T-helper 2 cell (primary cell): Measurements from ENCODE around the gene IQCN.

ENCODE experiments used
- DNase-seq, 5 experiments: peaks; one replicate each; pipeline versions ENCODE4 v3.0.0 to v3.0.0-alpha.2; 2012 to 2022

The IQCN gene

DNA sequence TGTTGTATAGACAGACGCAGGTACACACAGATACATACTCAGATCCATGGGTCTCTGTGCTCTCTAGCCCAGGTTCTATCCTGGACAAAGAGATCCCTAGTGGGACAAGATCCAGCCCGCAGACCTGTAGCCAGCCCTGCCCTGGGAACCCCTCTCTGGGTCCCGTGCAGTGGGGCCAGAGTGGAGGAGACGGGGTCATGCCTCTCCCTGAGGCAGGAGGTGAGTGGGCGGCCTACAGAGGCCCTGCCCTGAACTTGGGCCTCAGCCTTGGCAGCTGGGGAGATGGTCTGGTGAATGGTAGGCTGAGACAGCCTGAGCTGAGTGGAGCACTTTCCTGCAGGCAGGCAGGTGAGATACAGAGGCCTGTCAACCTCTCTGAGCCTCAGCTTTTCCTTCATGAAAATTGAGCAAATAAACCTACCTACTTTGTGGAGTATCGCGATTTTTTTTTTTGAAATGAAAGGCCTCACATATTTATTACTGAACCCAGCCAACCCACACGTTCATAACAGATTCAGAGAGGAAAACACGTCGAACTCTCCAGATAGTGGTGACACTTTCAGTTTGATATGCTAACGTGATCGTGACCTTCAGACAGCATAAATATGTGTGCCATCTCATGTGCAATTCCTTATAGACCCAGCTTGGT is 10.6 kb upstream of the IQCN start:
- DNase-seq, result peak in 1 of 5 experiments; percentile 80

DNA sequence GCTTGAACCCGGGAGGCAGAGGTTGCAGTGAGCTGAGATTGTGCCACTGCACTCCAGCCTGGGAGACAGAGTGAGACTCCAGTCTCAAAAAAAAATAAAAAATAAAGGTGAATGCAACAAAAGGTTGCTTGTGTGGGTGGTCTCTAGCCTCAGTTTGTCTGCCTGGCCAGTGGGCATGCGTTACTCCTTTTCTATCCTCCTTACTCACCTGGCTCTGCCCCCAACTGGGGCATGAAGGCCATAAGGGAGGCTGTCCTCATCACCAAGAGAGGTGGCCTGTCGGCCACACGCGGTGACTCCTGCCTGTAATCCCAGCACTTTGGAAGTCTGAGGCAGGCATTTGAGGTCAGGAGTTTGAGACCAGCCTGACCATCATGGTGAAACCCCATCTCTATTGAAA is 9.1 kb upstream of the IQCN start:
- DNase-seq, result peak in 1 of 5 experiments; percentile 2

DNA sequence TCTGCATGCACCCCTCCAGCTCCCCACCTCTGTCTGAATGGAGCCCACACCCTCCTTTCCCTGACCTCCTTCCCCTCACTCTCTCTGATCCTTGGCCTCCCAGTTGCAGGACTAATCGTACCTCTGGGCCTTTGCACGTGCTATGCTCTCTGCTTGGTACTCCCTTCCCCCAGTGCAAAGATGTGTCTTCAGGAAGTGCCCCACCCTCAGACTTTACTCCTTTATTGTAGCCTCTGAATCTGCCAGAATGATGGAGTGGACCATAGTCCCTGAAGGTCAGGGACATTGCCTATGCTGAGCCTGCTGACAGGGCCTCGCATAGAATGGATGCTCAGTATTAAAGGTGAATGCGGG is 8.5 kb upstream of the IQCN start:
- DNase-seq, result peak in 1 of 5 experiments; percentile 64

DNA sequence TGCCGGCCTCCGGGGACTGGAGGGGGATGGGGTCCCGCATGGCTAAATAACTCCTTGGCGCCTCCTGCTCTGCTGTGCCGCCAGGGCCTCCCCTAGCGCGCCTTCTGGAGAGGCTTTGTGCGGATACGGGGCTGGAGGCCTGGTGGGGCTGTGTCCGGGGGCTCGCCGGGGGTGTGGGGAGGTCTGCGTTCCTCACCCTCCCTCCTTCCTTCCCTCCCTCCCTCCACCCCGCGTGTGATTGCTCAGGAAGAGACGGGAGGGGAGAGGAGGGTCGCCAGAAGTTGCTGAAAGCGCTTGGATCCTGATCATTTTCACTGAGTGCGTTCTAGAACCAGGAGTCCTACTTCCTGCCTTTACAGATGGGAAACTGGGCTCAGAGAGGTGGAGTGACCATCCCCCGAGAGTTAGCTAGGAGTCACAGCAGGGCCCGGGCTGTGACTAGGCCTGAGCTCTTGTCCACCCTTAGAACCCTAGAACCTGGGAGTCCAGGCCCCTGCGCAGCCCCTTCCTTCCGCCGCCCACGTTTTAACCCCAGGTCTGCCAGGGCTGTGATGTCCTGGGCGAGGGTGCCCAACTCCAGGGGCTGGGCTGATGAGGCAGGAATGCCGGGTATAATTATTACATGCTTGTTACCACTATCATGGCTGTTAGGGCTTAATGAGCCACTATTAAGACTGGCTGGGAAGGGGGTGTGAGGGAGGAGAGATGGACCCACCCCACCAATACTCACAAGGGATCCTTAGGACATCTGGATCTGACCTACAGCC is 8.0 kb upstream of the IQCN start:
- no peak for DNase-seq

DNA sequence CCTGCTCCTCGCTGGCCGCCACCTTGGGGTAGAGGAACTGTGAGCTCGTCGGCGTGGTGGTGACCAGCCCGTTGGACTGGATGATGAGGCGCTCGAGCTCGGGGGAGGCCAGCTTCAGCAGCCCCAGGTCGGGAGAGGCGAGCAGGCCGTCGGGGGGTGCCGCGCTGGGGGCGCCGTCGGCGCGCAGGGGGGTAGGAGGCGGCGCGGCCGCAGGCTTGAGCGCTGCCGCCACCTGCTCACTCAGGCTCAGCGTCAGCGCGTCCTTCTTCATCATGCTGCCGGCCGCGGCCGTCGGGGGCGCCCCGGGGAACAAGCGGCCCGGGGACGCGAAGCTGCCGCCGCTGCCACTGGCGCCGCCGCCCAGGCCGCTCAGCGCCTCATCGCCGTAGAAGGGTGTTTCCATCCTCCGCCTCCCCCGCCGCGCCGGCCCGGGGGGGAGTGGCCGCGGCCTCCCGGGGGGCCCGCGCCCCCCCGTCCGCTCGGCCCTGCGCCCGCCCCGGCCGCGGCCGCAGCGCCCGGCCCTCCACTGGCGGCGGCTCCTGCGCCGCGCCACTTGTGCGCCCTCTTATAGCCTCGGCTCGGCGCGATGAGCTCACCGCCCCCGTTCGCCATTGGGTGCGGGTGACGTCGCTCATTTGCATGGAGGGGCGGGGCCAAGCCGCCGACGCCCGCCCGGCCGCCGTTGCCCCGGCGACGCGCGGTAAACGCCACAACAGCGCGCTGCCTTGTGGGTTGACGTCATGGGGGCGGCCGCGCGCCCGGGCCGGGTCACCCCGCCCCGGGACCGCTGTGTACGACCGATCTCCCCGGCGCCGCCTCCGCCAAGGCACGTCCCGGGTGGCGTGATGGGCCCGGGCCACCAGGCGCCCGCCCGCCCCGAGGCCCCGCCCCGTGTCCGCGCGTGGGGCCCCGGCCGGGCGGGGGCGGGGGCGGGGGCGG is 7.1 kb upstream of the IQCN start, which contains the start of gene JUND:
Gene JUND, minus strand, starts transcription at position 541 of the 939 bp plus-strand sequence. Its CDS starts 138 bp downstream, at position 403.
- peak; percentile 93 to 99 (median 99) for DNase-seq

DNA sequence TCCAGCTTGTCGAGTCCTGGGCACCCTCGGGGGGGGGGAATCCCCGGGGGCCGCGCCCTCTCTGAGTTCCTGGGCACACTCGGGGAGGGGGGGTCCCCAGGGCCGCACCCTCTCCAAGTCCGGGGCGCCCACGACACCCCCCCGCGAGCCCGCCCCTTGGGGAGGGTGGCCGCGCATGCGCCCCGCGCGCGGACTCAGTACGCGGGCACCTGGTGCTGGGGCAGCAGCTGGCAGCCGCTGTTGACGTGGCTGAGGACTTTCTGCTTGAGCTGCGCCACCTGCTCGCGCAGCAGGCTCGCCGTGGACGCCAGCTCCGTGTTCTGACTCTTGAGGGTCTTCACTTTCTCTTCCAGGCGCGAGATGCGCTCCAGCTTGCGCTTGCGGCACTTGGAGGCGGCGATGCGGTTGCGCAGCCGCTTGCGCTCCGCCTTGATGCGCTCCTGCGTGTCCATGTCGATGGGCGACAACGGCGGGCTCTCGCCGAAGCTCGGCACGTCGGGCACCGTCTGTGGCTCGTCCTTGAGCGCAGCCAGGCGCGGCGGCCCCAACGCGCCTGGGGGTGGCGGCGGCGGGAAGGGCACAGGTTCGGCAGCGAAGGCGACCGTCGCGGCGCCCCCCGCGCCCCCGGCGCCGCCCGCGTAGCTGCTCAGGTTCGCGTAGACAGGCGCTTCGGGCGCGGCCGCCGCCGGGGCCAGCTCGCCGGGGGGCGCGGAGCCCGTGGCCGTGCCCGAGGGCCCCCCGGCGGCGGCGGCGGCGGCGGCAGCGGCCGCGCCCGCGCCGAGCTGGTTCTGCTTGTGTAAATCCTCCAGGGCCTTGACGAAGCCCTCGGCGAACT is 6.2 kb upstream of the IQCN start:
- DNase-seq, result peak; percentile 66 to 93 (median 78)

DNA sequence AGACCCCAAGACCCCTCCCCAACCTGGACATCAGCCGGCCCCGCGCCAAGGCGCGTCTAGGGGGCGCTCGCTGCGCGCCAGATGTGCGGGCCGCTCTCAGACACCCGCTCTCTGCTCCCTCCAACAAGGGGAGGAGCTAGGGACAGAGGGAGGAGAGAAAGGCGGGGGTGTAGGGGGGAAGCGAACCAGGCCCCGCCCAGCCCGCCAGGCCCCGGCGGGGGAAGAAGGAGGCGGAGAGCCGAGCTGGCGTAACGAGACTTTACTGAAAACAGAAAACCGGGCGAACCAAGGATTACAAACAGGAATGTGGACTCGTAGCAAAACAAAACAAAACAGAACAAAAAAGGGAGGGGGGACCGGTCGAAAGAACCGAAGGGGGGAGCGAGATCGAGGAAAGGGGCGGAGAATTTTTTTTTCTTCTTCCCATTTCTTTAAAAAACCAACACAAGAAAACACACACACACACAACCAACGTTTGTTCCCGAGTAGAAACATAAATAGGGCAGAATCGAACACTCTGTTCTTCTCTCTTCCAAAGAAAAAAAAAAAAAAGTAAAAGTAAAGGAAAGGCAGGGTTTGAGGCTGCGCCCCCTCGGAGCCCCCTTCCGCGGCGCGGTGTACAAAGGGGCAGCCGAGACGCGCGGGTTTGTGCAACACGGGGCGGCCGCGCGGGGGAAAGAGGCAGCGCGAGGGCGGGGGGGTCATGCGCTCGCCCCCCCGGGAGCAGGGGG is 5.4 kb upstream of the IQCN start:
- peak; percentile 69 to 96 (median 85) for DNase-seq

DNA sequence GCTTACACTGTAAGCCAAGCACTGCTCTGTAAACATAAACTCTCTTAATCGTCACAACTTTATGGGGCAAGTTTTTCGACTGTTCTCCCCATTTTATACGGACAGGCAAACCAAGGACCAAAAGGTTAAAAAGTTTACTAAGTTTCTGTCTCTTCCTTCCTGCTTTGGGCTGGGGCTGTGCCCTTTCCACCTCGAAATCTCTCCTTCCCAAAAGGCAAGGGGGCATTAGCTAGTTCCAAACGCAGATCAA is 4.9 kb upstream of the IQCN start:
- no peak for DNase-seq

DNA sequence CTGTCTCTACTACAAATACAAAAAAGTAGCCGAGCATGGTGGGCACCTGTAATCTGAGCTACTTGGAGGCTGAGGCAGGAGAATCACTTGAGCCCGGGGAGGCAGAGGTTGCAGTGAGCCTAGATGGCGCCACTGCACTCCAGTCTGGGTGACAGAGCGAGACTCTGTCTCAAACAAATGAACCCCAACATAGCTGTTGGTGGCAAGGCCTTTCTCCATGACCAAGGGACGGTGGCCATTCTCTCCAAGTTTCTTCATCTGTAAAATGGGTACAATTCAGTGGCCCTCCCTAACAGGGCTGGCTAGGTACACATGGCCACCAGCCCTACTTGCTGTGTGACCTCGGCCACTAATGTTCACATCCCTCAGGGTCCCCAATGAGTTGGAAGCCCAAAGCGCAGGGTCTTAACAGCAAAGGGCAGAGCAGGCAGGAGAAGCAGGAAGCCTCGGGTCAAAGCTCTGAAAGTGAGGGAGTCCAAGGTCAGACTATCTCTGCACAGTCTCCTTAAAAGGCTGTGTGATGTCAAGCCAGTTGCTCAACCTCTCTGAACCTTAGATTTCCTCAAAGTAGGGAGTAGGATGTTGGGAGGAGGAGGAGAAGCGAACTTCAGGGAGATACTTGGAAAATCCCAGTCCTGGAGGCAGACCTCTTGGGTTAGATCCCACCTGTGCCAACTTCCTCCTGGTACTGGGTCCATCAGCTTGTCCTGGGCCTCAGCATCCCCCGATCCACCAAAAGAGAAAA is 4.4 kb upstream of the IQCN start:
- DNase-seq, result peak in 4 of 5 experiments; percentile 30 to 60 (median 55)

DNA sequence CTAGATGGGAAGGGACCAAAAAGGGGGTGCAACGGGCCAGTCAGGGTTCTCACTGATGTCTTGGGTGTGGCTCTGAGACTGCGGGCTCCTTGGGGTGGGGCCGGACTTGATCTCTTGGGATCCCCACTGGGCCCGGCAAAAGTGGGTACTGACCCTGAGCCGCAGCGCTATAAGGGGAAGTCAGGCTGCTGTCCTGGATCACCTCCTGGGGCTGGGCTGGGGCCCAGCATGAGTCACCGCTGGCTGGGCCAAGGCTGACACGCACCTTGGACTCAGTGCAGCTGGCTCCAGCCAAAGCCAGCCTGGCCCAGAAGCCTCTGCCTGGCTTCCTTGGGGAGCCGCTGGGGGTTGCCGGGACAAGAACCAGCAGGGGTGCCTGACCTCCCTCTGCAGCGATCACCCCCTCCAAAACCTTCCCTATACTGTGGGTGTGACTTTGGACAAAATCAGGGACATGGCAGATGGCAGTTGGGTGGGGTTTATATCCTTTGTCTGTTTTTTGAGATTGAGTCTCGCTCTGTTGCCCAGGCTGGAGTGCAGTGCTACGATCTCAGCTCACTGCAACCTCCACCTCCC is 617 bp upstream of the IQCN start:
- DNase-seq, result no peak

DNA sequence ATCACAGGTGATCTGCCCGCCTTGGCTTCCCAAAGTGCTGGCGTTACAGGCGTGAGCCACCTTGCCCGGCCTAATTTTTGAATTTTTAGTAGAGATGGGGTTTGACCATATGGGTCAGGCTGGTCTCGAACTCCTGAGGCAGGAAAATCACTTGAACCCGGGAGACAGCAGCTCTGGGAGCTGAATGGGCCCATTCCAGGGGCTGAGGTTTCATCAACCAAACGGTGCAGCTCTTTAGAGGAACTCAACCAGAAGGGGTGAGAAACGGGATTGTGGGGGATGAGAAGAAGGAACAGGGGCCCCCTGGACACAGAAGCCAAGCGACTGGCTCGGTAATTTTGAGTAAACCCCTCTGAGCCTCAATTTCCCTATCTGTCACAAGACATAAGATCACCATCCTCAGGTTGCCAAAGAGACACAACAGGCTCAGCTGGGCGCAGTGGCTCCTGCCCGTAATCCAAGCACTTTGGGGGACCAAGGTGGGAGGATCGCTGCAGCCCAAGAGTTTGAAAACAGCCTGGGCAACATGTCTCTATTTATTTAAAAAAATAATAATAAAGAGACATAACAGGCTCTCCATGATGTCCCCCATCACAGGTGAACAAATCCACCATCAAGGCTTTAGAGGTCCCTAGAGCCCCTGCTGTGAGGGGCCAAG is 562 bp downstream of the IQCN start:
- no peak for DNase-seq

DNA sequence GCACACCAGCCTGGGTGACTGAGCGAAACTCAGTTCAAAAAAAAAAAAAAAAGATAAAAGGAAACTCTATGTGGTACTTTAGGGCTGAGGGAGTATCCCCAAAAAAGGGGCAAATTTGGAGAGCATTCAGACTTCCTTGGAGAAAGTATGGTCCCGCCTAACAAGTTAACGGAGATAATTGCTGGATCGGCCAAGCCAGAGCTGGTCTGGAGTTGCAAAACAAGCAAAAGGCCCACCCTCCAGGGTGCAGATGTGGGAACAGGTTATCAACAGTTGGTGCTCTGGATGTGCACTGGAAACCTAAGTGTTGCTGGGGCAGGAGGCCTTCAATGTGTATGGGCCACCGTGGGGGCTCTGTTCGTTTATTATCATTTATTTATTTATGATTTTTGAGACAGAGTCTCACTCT is 2.8 kb downstream of the IQCN start:
- peak in 1 of 5 experiments; percentile 24 for DNase-seq

DNA sequence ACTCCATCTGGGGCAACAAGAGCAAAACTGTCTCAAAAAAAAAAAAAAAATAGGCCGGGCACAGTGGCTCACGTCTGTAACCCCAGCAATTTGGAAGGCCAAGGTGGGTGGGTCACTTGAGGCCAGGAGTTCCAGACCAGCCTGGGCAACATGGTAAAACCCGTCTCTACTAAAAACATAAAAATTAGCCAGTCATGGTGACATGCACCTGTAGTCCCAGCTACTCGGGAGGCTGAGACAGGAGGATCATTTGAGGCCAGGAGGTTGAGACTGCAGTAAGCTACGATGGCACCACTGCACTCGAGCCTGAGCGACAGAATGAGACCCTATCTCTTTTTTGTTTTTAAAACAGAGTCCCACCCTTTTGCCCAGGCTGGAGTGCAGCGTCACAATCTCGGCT is 3.9 kb downstream of the IQCN start:
- no peak for DNase-seq

DNA sequence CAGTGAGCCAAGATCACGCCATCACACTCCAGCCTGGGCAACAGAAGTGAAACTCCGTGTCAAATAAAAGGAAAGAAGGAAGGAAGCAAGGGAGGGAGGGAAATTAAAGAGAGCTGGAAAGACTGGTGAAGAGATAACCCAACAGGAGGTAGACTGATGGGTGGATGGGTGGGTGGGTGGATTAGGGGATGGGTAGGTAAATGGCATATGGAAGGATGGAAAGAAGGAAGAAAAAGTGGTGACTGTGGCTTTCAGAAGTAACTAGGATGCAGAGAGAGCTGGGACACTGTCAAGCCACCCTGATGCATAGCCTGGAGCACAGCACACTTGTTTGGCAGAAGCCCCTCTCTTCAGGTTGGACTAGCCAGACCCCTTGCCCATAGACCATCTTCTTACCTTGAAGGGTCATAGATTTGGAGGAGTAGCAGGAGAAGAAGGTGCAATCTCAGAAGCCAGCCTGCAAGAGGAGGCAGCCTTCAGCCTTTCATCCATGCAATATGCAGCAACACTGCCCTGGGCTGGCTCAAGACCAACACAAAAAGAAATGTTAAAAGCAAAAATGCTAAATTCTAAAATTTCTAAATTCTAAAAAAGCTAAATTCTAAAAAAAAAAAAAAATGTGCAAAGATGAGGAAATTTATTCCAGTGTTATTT is 5.1 kb downstream of the IQCN start:
- no peak for DNase-seq

DNA sequence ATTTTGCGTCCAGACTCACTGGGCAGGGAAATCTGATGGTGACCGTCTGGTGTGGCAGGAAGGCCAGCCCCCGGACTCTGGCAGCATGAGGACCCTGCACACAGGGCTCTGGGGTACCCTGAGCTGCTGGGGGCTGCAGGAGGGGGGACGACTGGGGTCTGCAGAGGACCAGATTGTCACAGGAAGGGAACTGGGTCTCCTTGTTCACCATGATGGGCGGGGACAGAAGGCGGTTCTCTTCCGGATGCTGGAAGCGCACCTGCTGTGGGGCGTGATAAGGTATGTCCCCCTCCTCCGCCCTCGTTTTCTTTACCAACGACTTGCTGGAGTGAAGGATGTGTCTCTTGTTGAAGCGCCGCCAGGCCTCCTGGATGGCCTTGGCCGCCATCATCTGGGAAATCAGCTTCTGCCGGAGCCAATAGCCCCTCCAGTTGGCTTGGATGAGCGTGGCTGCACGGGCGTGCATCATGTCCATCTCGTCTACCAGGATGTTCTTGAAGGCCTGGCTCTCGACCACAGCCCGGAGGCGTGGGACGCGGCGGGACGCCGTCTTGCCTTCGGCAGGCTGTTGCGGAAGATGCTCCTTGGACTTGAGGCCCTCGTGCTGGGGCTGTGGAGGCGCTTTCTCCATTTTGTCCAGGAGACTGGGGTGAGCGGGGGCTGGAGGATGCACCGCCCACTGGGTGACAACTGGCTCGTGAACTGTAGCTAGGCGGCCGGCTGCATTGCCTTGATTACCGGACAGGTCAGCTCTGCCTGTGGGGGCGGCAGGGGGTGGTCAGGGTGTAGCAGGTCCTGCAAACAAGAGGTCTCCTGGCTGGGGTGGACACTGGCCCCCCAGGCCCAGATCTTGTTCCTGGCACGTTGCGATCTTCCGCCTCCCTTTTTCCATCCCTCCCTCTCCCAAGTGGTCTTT is 7.2 kb downstream of the IQCN start:
- no peak for DNase-seq

DNA sequence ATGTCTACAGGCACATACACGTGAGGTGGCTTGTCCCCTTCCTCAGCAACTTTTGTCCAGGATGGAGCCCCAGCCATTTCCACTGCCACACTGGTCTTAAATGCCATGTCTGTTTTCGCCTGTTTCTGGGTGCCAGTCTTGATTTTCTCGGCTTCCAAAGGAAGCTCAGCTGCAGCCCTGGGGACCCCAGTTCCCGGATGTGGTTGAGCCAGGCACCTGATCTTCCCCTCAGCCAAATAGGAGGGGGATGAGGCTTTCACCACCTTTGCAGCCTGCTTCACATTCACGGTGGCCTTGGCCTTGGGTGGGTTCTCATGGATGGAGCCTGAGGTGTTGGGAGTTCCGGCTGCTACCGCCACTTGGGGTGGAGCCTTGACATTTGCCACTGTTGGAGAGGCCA is 8.7 kb downstream of the IQCN start:
- DNase-seq, result no peak

DNA sequence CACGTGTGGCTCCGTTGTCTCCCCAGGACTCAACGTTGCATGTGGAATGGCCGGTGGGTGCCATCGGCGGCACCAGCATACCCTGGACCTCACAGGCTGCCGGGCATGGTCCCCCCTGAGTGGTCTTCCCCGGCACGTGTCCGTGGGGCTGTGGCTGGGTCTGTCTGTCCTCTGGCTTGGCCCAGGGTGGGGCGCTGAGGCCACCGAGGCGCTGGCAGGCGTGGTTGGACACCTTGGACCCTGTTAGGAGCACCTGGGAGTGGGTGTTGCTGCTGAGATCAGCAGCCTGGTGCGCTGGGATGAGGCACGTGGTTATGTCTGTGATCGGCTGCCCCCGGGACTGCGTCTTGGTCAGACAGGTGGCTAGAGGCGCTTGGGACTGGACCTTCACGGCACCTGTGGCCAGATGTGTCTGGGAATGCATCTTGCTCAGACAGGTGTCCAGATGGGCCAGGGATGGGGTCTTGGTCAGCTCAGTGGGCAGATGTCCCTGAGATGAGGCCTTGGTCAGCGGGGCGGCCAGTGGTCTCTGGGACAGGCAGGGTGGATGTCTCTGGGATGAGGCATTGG is 9.2 kb downstream of the IQCN start:
- no peak for DNase-seq
